ENCODE data around the gene TAF6.

- TF ChIP-seq CTCF (IDR thresholded peaks at IDR 0.05) = no peak
- TF ChIP-seq POLR2A (IDR thresholded peaks at IDR 0.05) = no peak
These were observed 19.7 kb downstream of the TAF6 start for GRCh38 chr7:100099452-100099851.
